ENCODE data around the gene RNFT2. TPM values are rescaled to one million over a fixed set of nuclear protein-coding genes. Genes with fewer than 3 reads are reported as not detected.

Gene RNFT2
- total RNA-seq, 1 experiment from 2014 or later: 29.5 TPM

DNA sequence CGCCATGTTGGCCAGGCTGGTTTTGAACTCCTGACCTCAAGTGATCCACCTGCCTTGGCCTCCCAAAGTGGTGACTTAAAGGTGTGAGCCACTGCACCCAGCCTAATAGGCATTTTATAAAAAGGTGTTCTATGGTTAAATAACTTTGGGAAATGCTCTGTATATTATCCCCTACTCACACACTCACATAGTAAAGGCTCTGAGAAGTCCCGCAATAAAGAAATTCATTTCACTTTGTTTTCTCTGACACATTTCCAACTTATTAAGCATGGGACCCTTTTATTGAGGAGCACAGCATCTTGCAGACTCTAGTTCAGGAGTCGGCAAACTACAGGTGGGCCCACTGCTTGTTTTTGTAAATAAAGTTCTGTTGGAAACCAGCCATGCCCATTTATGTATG, 63.9 kb downstream of the RNFT2 start:
- no peak overlapping the region for H2BK5ac ChIP-seq (ENCODE audit: insufficient read length, low read length)
- no peaks in the 10 kb centered on the region for H3K79me2 ChIP-seq (ENCODE audit: insufficient read depth, low read length)
- H3K4ac ChIP-seq (ENCODE audit: low read depth, low read length): no peak overlapping the region
- no peak overlapping the region for H3K14ac ChIP-seq (ENCODE audit: insufficient read depth, low read length)
- H2AK5ac ChIP-seq (ENCODE audit: insufficient read length, low read length): no peak overlapping the region
- H2BK15ac ChIP-seq (ENCODE audit: low read depth, low read length): no peak overlapping the region
- H3K56ac ChIP-seq (ENCODE audit: insufficient read length, low read depth, low read length): no peak overlapping the region
- no peak for DNase-seq
- H2BK120ac ChIP-seq (ENCODE audit: low read depth, low read length, poor library complexity, severe bottlenecking): no peak overlapping the region
- no peaks in the 10 kb centered on the region for H3K4me1 ChIP-seq (ENCODE audit: insufficient read depth, low read length)
- no peak overlapping the region for H2BK20ac ChIP-seq (ENCODE audit: low read depth, low read length, poor library complexity, severe bottlenecking)
- peaks cover 3 to 7% of the 10 kb centered on the region in 2 experiments; a peak in 2 of 5 replicates for H3K9me3 Mint-ChIP-seq
- H3K9ac ChIP-seq (ENCODE audit: extremely low read depth, insufficient read length, low read length): no peak overlapping the region
- no peak overlapping the region for H2BK12ac ChIP-seq (ENCODE audit: insufficient read length, low read depth, low read length)
- no peaks in the 10 kb centered on the region for H3K4me1 Mint-ChIP-seq
- TF ChIP-seq, protein P1, sequence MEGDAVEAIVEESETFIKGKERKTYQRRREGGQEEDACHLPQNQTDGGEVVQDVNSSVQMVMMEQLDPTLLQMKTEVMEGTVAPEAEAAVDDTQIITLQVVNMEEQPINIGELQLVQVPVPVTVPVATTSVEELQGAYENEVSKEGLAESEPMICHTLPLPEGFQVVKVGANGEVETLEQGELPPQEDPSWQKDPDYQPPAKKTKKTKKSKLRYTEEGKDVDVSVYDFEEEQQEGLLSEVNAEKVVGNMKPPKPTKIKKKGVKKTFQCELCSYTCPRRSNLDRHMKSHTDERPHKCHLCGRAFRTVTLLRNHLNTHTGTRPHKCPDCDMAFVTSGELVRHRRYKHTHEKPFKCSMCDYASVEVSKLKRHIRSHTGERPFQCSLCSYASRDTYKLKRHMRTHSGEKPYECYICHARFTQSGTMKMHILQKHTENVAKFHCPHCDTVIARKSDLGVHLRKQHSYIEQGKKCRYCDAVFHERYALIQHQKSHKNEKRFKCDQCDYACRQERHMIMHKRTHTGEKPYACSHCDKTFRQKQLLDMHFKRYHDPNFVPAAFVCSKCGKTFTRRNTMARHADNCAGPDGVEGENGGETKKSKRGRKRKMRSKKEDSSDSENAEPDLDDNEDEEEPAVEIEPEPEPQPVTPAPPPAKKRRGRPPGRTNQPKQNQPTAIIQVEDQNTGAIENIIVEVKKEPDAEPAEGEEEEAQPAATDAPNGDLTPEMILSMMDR (conservative IDR thresholded peaks at IDR 0.05): no peak
- no peak overlapping the region for H3K23ac ChIP-seq (ENCODE audit: insufficient read length, low read depth, low read length)
- H4K5ac ChIP-seq (ENCODE audit: insufficient read length, low read depth, low read length): no peak overlapping the region
- no peak overlapping the region for H3K4me2 ChIP-seq (ENCODE audit: insufficient read depth, insufficient read length, low read length)
- no peak overlapping the region for H4K91ac ChIP-seq (ENCODE audit: insufficient read length, low read depth, low read length)
- H3K36me3 Mint-ChIP-seq (ENCODE audit: insufficient read depth in 1 of 3, low read depth in 3 of 3): peaks cover 27 to 31% (median 28%) of the 10 kb centered on the region in 3 experiments
- no peaks in the 10 kb centered on the region for H3K27me3 Mint-ChIP-seq (ENCODE audit: low read depth)
- H3K4me3 Mint-ChIP-seq: no peak overlapping the region
- no peak overlapping the region for H3K18ac ChIP-seq (ENCODE audit: insufficient read length, low read depth, low read length)
- WGBS (ENCODE audit: extremely low coverage, insufficient read length, low lambda C conversion rate): no CpG with 5 or more reads among the region's 3 CpGs
- H3K9me3 ChIP-seq (ENCODE audit: control insufficient read depth, low read depth, low read length): no peaks in the 10 kb centered on the region
- H4K8ac ChIP-seq (replicated peaks; ENCODE audit: insufficient read length, low read depth, low read length): no peak overlapping the region
- H4K20me1 ChIP-seq (ENCODE audit: control insufficient read depth, insufficient read depth, insufficient read length): no peaks in the 10 kb centered on the region
- no peak overlapping the region for H3T11ph ChIP-seq (ENCODE audit: low read length)
- no peak overlapping the region for H3K27ac ChIP-seq (ENCODE audit: insufficient read length, low read depth, low read length)
- H3K23me2 ChIP-seq (ENCODE audit: insufficient read length, low read depth, low read length, poor library complexity, severe bottlenecking): no peaks in the 10 kb centered on the region
- H3K27ac Mint-ChIP-seq: no peak overlapping the region
- no peaks in the 10 kb centered on the region for H3K27me3 ChIP-seq (ENCODE audit: insufficient read depth, low read length)
- H2AFZ ChIP-seq (ENCODE audit: low read length): no peak overlapping the region
- H3K79me1 ChIP-seq (ENCODE audit: insufficient read depth, low read depth, low read length, poor library complexity, severe bottlenecking): no peaks in the 10 kb centered on the region

Data from H9 (cell line).